ENCODE results near the gene PHLDB2.
A peak's percentile ranks its signal among the peaks of the same experiment; 100 is the strongest.

PHLDB2 gene

GRCh38 chr3:111929484-111929883, 70.4 kb downstream of the PHLDB2 start:
- no peak for DNase-seq

DNA sequence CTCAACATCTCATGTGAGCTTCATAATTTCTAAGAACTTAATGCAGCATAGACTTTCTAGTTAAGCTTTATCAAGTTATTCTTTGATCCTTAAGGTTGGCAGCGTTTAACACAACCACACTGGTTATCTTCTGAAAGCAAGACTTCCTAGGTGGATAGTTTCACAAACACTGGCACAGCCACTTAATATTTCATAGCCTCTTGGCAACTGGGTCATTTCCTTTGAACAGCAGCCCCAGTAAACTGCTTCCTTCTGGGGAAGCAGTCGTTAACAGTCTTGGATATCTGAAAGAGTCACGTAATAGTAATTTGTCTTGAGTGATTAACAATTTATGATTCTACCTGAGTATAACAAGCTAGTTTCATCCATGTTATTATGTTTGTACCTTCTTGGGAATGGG, 73.9 kb downstream of the PHLDB2 start:
- DNase-seq, result no peak

GRCh38 chr3:111936191-111936841, 77.3 kb downstream of the PHLDB2 start:
- DNase-seq, result no peak

GRCh38 chr3:111936967-111937366, 77.9 kb downstream of the PHLDB2 start:
- DNase-seq, result no peak

- DNase-seq, result no peak
Observed at GRCh38 chr3:111937871-111938270, 78.8 kb downstream of the PHLDB2 start.

- no peak for DNase-seq
Observed at GRCh38 chr3:111939873-111940272, 80.8 kb downstream of the PHLDB2 start.

DNA sequence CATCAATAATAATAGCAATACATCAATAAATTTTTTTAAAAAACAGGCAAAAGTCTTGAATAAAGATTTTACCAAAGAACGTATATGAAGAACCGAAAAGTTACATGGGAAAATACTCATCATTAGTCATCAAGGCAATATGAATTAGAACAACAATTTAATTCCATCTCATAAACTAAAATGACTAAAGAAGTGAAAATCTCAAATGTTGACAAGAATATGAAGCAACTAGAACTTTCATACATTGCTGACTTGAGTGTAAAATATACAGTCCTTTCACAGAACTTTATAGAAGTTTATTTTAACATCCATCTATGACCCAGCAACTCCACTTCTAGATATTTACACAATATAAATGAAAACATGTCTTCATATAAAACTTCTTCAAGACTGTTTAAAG, 84.5 kb downstream of the PHLDB2 start:
- no peak for DNase-seq

- DNase-seq, result no peak
Observed at GRCh38 chr3:111944372-111944771, 85.3 kb downstream of the PHLDB2 start.

DNA sequence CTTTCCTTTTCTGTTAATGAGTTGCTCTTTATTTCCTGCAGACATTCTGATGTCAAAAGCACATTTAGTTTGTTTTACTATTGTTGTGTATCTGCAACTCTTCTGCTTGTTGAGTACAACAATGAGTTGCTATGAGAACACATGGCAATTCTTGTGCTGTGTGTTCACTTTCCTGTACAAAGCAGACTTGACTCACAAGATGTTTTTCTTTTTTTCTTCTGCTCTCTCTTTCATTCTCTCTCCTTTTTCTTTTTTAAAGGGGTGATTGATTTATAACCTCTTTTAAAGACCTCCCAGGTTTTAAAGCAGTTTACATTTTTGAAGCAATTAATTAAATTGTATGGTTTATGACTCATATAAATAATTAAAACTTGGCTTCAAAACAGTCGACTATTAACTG, 88.2 kb downstream of the PHLDB2 start:
- DNase-seq, result no peak

DNA sequence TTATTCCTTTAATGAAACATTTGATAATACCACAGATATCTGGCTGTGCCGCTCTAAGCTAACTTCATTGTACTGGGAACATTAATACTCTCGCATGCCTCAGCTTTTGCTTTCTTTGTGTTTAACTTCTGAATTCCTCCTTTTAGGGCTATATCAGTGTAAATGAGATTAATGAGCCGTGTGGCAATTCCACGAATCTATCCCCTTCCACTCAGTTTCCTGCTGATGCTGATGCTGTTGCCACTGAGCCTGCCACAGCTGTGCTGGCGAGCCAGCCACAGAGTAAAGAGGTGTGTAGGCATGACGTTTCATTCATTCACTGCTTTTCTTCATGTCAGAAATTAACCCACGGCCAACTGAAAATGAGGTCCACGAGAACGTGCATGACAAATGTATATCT, 89.7 kb downstream of the PHLDB2 start:
- DNase-seq, result no peak

DNA sequence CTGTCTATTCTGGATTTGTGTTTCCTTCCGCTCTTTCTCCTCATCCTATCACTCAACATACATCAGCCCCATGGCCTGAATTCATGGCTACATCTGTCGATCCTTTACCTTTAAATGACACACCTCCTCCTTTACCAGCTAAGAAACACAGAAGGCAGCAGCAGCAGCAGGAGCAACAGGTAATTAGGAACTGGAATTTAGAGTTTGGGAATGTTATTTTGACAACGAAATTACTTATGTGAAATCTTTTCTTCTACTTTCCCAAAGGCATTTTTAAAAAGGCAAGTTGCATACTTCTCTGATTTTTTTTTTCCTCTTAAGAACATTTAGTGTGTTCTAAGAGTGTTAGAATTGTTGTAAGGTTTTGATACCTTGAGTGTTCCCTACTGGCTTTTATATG, 90.6 kb downstream of the PHLDB2 start:
- no peak for DNase-seq

DNA sequence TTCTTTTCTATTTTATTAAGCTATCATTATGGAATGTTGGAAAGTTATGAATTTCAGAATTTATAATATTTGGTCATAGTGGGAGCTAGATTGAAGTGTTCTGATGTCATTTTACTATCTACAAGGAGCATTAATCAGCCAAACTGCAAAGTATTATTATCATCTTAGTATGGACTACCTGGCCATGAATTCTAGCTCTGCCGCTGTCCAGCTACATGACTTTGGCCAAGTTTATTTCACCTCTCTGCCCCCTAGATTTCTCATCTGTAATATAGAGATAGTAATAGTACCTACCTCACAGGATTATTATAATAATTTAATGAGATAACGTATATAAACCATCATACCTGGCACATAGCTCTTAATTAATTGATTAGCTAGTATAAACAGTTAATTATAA, 92.0 kb downstream of the PHLDB2 start:
- DNase-seq, result no peak

DNA sequence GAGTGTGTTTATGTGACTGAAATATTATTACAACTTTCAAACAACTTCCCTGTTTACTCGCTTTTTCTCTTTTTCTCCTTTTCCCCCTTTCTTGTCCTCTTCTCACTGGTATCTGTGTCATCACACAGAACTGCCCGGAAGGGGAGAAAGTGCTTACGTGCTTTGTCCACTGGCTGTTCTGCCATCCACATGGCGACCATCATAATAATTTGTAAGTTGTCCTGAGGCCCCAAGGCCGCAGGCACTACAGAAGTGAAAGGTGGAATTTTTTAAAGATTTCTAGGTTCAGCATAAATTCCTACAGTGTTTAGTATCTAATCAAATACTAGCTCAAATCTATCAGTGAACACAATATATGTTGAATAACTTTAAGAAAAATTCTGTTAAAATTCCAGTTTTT, 93.0 kb downstream of the PHLDB2 start:
- DNase-seq, result no peak

DNA sequence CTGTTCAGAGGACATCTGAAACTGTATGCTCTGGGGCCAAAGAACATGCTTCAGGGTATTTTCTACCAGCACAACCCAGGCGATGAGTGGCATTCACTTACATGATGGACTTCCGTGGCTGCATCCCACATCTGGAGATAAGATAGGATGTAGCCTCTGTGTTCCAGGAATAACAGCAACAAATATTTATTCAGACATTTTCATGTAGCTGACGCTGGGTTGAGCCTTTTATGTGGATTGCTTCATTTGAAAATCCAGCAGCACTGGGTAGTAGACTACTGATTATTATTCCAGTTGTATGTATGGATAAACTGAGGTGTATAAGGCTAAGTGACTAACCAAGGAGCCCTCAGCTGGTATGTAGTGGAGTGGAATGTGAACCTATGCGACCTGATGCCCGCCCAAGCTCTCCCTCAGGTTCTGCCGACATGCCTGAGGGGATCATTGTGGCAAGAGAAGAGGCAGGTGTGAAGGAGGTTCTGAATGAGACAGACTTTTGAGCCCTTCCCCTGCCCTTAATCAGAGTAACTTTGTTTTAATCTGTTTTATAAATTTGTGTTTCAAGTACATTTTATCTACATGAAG, 93.9 kb downstream of the PHLDB2 start:
- no peak for DNase-seq

- no peak for DNase-seq
Observed at GRCh38 chr3:111954228-111954990, 95.3 kb downstream of the PHLDB2 start.

GRCh38 chr3:111955876-111956275, 96.8 kb downstream of the PHLDB2 start:
- no peak for DNase-seq

DNA sequence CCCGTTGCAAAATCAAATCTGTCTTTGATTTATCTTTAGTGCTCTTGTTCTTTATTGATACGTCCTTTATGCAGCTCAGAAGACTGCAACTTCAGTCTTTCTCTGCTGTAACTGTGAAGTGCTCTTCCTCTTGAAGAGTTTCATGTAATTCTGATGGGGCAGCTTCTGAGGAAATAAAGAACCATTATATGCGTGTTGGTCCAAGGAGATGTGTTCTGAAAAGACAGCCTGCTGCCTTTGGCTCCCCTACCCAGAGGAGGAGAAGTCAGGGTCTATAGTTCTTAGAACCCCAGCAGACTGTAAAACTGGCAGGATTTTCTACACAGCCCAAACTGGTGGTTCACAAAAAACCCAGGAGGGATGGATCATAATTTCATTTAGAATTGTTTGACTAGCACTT, 97.4 kb downstream of the PHLDB2 start:
- DNase-seq, result no peak

- no peak for DNase-seq
Observed at GRCh38 chr3:111956995-111957734, 98.1 kb downstream of the PHLDB2 start.

DNA sequence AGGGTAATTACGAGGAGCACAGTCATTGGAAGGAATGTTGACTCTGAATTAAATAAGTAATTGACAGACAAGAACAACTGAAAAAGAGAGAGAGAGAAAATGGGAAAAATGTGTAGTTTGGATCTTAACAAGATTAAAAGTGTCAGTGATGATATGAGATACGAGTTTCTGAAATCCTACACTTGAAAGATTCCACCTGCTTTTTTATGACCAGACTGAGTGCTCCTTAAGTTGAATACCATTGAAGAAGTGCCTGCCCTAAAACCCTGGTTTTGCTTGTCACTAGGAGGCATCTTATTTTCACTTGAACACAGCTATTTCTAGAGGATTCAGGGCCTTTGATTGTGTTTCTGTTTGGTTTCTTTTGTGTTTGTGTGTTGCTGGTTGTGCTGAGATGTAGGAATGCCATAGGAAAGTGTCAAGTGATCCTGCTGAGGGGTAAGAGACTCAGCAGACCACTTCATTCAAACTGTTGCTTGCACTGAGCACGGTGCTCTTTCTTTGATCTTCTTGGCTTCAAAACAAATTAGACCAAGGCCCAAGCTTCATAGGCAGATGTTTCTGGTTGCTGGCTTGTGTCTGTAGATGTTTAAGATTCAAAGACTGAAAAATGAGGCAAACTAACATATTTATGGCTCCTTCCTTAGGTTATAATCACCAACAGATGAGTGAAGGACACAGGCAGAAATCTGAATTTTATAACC, 102.5 kb downstream of the PHLDB2 start:
- DNase-seq, result no peak

GRCh38 chr3:111963424-111963823, 104.4 kb downstream of the PHLDB2 start:
- no peak for DNase-seq

- no peak for DNase-seq
Observed at GRCh38 chr3:111965484-111965883, 106.4 kb downstream of the PHLDB2 start.

DNA sequence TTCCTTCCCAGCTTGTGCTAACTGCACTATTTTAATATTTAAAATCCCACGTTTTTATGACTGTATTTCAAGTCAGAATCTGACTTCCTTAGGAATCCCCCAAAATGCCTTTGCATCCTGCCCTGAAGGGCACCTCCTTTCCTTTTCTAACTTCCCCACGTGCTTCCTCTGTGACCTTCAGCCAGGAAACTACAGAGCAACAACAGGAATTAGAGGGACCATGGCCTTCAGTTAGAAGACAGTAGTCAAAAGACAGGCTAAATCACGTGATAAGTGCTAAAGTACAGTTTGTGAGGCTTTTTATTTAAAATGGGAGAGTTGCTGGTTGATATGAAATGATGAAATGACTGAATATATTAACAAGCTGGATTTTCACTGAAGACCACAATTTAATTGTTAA, 108.0 kb downstream of the PHLDB2 start:
- DNase-seq, result no peak

DNA sequence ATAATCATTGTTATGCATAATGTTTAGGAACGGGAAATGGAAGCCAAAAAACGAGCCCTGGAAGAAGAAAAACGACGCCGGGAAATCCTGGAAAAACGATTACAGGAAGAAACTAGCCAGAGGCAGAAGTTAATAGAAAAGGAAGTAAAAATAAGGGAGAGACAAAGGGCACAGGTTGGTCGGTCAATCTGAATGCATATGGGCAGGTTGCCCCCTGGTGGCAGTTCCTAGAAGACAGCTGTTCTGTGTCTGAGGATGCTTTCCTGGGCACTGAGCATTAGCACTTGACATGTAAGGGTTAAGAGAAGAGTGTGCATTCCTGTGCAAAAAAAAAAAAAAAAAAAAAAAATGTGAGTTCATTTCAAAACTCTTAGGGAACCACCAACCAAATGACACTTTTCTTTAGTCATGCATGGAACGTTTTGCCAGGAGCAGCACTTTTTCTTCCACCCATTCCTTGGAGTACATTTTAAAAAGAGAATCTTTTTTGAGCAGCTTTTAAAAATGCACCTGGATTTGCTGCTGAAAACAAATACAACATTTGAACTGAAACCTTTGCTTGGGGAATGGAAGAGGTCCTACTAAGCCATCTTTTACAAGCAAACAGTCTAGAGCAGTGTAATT, 108.7 kb downstream of the PHLDB2 start:
- peak; percentile 53 for DNase-seq
